ENCODE data around the gene SNX4. TPM values are rescaled to one million over a fixed set of nuclear protein-coding genes. Genes with fewer than 3 reads are reported as not detected.
"Not testable (repeated sequence)": the region's sequence is repeated elsewhere in the genome, so short reads cannot be mapped to it uniquely, and the experiment has no call there.

The SNX4 gene
- total RNA-seq, 2 donors from 2014 or later, result 21.3 to 30.0 TPM

- peaks cover 44% of the 10 kb centered on the region for H3K36me3 ChIP-seq
- DNase-seq (ENCODE audit: low spot score), result no peak
- H3K27me3 ChIP-seq, result no peaks in the 10 kb centered on the region
Measured at GRCh38 chr3:125498630-125499029, 21.4 kb downstream of the SNX4 start.

GRCh38 chr3:125496701-125497100, 23.3 kb downstream of the SNX4 start:
- no peak overlapping the region for H3K27ac ChIP-seq
- no peak for TF ChIP-seq CTCF (IDR thresholded peaks at IDR 0.05)
- no peak overlapping the region for H3K4me3 ChIP-seq
- H3K9me3 ChIP-seq, result no peaks in the 10 kb centered on the region
- no peaks in the 10 kb centered on the region for H3K4me1 ChIP-seq
- DNase-seq (ENCODE audit: low spot score), result no peak
- peaks cover 59% of the 10 kb centered on the region for H3K36me3 ChIP-seq
- H3K27me3 ChIP-seq, result no peaks in the 10 kb centered on the region

More at GRCh38 chr3:125498630-125499029, 21.4 kb downstream of the SNX4 start:
- no peak overlapping the region for H3K4me3 ChIP-seq
- H3K9me3 ChIP-seq, result no peaks in the 10 kb centered on the region
- TF ChIP-seq CTCF (IDR thresholded peaks at IDR 0.05), result no peak
- H3K4me1 ChIP-seq, result no peaks in the 10 kb centered on the region
- H3K27ac ChIP-seq, result no peak overlapping the region

- no peaks in the 10 kb centered on the region for H3K4me1 ChIP-seq
- TF ChIP-seq CTCF (IDR thresholded peaks at IDR 0.05), result no peak
- no peak for DNase-seq (ENCODE audit: low spot score)
- peaks cover 13% of the 10 kb centered on the region for H3K36me3 ChIP-seq
- no peaks in the 10 kb centered on the region for H3K9me3 ChIP-seq
- H3K27me3 ChIP-seq, result no peaks in the 10 kb centered on the region
- H3K27ac ChIP-seq, result no peak overlapping the region
- H3K4me3 ChIP-seq, result no peak overlapping the region
Measured at GRCh38 chr3:125482406-125482805, 37.6 kb downstream of the SNX4 start.

- no peak for DNase-seq (ENCODE audit: low spot score)
- H3K27me3 ChIP-seq, result no peaks in the 10 kb centered on the region
- H3K9me3 ChIP-seq, result no peaks in the 10 kb centered on the region
- no peak overlapping the region for H3K4me3 ChIP-seq
- no peaks in the 10 kb centered on the region for H3K4me1 ChIP-seq
- TF ChIP-seq CTCF (IDR thresholded peaks at IDR 0.05), result no peak
- H3K36me3 ChIP-seq, result peaks cover 13% of the 10 kb centered on the region
- no peak overlapping the region for H3K27ac ChIP-seq
Measured at GRCh38 chr3:125481786-125482185, 38.2 kb downstream of the SNX4 start.

GRCh38 chr3:125481375-125481759, 38.6 kb downstream of the SNX4 start:
- not testable (repeated sequence) for DNase-seq (ENCODE audit: low spot score); H3K4me1 ChIP-seq; H3K27ac ChIP-seq; H3K9me3 ChIP-seq; H3K4me3 ChIP-seq; H3K27me3 ChIP-seq
- peaks cover 13% of the 10 kb centered on the region for H3K36me3 ChIP-seq

DNA sequence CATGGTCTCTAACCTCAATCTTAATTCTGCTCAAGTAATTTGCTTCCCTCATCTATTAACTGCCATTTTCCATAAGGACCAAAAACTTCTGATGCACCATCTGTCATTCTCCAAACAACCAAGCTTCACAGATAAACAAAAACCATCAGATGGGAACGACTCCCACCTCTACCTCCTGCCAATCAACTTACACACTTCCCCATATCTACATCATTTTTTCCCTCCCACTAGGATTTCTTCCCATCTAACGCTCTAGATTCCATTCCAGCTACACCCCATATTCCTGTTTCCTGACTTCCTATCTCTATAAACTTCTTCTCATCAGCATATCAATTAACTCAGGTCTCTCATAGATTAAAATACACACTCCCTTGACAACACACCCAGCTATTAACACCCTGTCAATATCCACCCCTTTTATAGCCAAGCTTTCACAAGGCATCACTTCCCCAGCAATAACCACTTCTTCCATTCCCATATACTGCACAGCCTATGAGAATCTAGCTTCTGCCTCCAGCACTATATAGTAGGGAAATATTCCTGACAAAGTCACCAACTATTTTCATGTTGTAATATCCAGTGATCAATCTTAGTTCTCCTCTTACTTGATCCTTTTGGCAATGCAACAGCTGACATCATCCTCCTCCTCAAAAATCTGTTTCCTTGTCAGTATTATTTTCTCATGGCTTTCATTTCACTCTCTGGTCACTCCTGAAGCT, 39.2 kb downstream of the SNX4 start:
- peaks cover 14% of the 10 kb centered on the region for H3K36me3 ChIP-seq
- no peaks in the 10 kb centered on the region for H3K4me1 ChIP-seq
- no peak for DNase-seq (ENCODE audit: low spot score)
- H3K27ac ChIP-seq, result no peak overlapping the region
- H3K27me3 ChIP-seq, result no peaks in the 10 kb centered on the region
- H3K9me3 ChIP-seq, result no peaks in the 10 kb centered on the region
- no peak overlapping the region for H3K4me3 ChIP-seq
- no peak for TF ChIP-seq CTCF (IDR thresholded peaks at IDR 0.05)

Measured in right atrium auricular region (tissue), 2 donors.